H1 (cell line): Measurements from ENCODE around the gene PREX1. TPM values are rescaled to one million over a fixed set of nuclear protein-coding genes. Genes with fewer than 3 reads are reported as not detected.

Experiments used
- CTCF ChIA-PET: fragments of 300-600 bp; sonication (Branson Sonifier 250); formaldehyde crosslinking; loops from one replicate; lab custom pipeline; 2021; ENCODE audit not compliant: partially characterized antibody; lab: Charles Lee
- POLR2A ChIA-PET: fragments of 300-600 bp; sonication (Branson Sonifier 250); formaldehyde crosslinking; loops from one replicate; lab custom pipeline; 2021; ENCODE audit warnings: inconsistent platforms; ENCODE audit not compliant: partially characterized antibody; lab: Charles Lee
- DNase-seq, 2 experiments: peaks; one replicate each; pipeline versions ENCODE4 v3.0.0 to v3.0.0-alpha.2; 2010 to 2022; ENCODE audit warnings: low spot score in 2 of 2, low read depth in 1 of 2, mixed read lengths in 1 of 2
- FAIRE-seq: peaks from 2 replicates; lab custom pipeline; 2011; peaks lifted over from hg19 to GRCh38; lab: Jason Lieb, UNC
- H2AFZ ChIP-seq: 2 replicates; pipeline ENCODE4 v1.8.1; 2012; ENCODE audit warnings: low read length, inconsistent platforms
- H2AK5ac ChIP-seq: 2 replicates; pipeline ENCODE4 v1.6.1; 2013; ENCODE audit warnings: low read depth, low read length
- H2BK120ac ChIP-seq: replicated peaks from 2 replicates; pipeline ENCODE3; 2013; ENCODE audit warnings: low read depth, low read length, inconsistent platforms
- H2BK12ac ChIP-seq: 2 replicates; pipeline ENCODE4 v1.6.1; 2013; ENCODE audit warnings: low read depth, low read length
- H2BK15ac ChIP-seq: 2 replicates; pipeline ENCODE4 v1.6.1; 2013; ENCODE audit warnings: low read length
- H2BK20ac ChIP-seq: 2 replicates; pipeline ENCODE4 v1.6.1; 2013; ENCODE audit warnings: low read length
- H2BK5ac ChIP-seq: 2 replicates; pipeline ENCODE4 v1.6.1; 2013; ENCODE audit warnings: low read depth, low read length
- H3K14ac ChIP-seq: 2 replicates; pipeline ENCODE4 v1.6.1; 2013; ENCODE audit warnings: inconsistent platforms; ENCODE audit not compliant: insufficient read length
- H3K18ac ChIP-seq: 2 replicates; pipeline ENCODE4 v1.6.1; 2013; ENCODE audit warnings: low read length; ENCODE audit errors: extremely low read depth
- H3K23ac ChIP-seq: 2 replicates; pipeline ENCODE4 v1.6.1; 2013; ENCODE audit warnings: inconsistent platforms; ENCODE audit not compliant: insufficient read length
- H3K23me2 ChIP-seq: 2 replicates; pipeline ENCODE4 v1.6.1; 2013; ENCODE audit warnings: low read depth, low read length
- H3K27ac ChIP-seq: 2 replicates; pipeline ENCODE4 v1.6.1; 2011; ENCODE audit warnings: low read depth, low read length, inconsistent platforms
- H3K27me3 ChIP-seq, 4 experiments: replicated peaks in 1 of 4; 1 replicate in 1 of 4; 2 replicates in 3 of 4; pipeline versions ENCODE4 v1.6.1 to v1.8.1; 2011 to 2013; ENCODE audit warnings: low read length in 3 of 4, mild to moderate bottlenecking in 3 of 4, inconsistent platforms in 2 of 4, mixed read lengths in 2 of 4, moderate library complexity in 1 of 4; ENCODE audit not compliant: control insufficient read depth in 3 of 4, insufficient read depth in 3 of 4; ENCODE audit errors: extremely low read depth in 1 of 4
- H3K36me3 ChIP-seq, 4 experiments: 2 replicates each; pipeline versions ENCODE4 v1.6.1 to v1.8.1; 2011 to 2013; ENCODE audit warnings: mild to moderate bottlenecking in 4 of 4, low read length in 3 of 4, moderate library complexity in 2 of 4, control low read depth in 1 of 4, inconsistent platforms in 1 of 4; ENCODE audit not compliant: insufficient read depth in 4 of 4, control insufficient read depth in 2 of 4
- H3K4ac ChIP-seq: replicated peaks from 2 replicates; pipeline ENCODE3; 2013; ENCODE audit warnings: low read length, low read depth, mixed read lengths, inconsistent platforms; ENCODE audit not compliant: insufficient read length
- H3K4me1 ChIP-seq, 4 experiments: replicated peaks in 1 of 4; 1 replicate in 1 of 4; 2 replicates in 3 of 4; pipeline versions ENCODE4 v1.6.1 to v1.8.1; 2011 to 2013; ENCODE audit warnings: low read length in 3 of 4, inconsistent platforms in 2 of 4, mixed read lengths in 1 of 4; ENCODE audit not compliant: insufficient read depth in 4 of 4, control insufficient read depth in 3 of 4
- H3K4me2 ChIP-seq, 2 experiments: 2 replicates each; pipeline versions ENCODE4 v1.6.1 to v1.8.1; 2011 to 2013; ENCODE audit warnings: low read depth in 2 of 2, low read length in 2 of 2, control low read depth in 1 of 2, inconsistent platforms in 1 of 2, mild to moderate bottlenecking in 1 of 2; ENCODE audit not compliant: insufficient read depth in 1 of 2
- H3K4me3 ChIP-seq, 4 experiments: fragments of 200-600, 300-600 bp in 1 of 4; sonication (generic), shearing (Covaris generic), sonication (Bioruptor Twin) in 1 of 4; 2 replicates each; pipeline versions ENCODE4 v1.5.1 to v1.8.1; 2011 to 2016; ENCODE audit warnings: low read length in 4 of 4, low read depth in 3 of 4, control low read depth in 2 of 4, inconsistent platforms in 2 of 4, mild to moderate bottlenecking in 2 of 4, mixed read lengths in 1 of 4, moderate library complexity in 1 of 4; ENCODE audit not compliant: insufficient read depth in 2 of 4; ENCODE audit errors: extremely low read depth in 1 of 4
- H3K56ac ChIP-seq: replicated peaks from 2 replicates; pipeline ENCODE3; 2013; ENCODE audit warnings: low read depth, mild to moderate bottlenecking, mixed read lengths, low read length, inconsistent platforms; ENCODE audit not compliant: insufficient read length
- H3K79me1 ChIP-seq: 2 replicates; pipeline ENCODE4 v1.6.1; 2013; ENCODE audit warnings: low read depth, low read length, control low read depth
- H3K79me2 ChIP-seq, 2 experiments: 2 replicates each; pipeline versions ENCODE4 v1.6.1 to v1.8.1; 2012 to 2013; ENCODE audit warnings: low read length in 2 of 2, mild to moderate bottlenecking in 2 of 2, inconsistent platforms in 1 of 2; ENCODE audit not compliant: insufficient read depth in 2 of 2, control insufficient read depth in 1 of 2
- H3K9ac ChIP-seq, 4 experiments: replicated peaks in 1 of 4; 1 replicate in 1 of 4; 2 replicates in 3 of 4; pipeline versions ENCODE4 v1.6.1 to v1.8.1; 2011 to 2013; ENCODE audit warnings: low read depth in 3 of 4, low read length in 3 of 4, control low read depth in 2 of 4, mild to moderate bottlenecking in 2 of 4, moderate library complexity in 2 of 4, inconsistent platforms in 1 of 4; ENCODE audit errors: extremely low read depth in 1 of 4
- H3K9me3 ChIP-seq, 2 experiments: 2 replicates each; pipeline versions ENCODE4 v1.6.1 to v1.8.1; 2012 to 2013; ENCODE audit warnings: mild to moderate bottlenecking in 2 of 2, moderate library complexity in 2 of 2, control low read depth in 1 of 2, inconsistent platforms in 1 of 2, low read depth in 1 of 2, low read length in 1 of 2, mixed read lengths in 1 of 2; ENCODE audit not compliant: insufficient read depth in 2 of 2
- H4K20me1 ChIP-seq, 2 experiments: replicated peaks in 1 of 2; 2 replicates each; pipeline versions ENCODE3 to v1.8.1; 2011 to 2013; ENCODE audit warnings: inconsistent platforms in 2 of 2, low read length in 2 of 2, mild to moderate bottlenecking in 1 of 2; ENCODE audit not compliant: insufficient read depth in 2 of 2, control insufficient read depth in 1 of 2
- H4K5ac ChIP-seq: 2 replicates; pipeline ENCODE4 v1.6.1; 2013; ENCODE audit warnings: low read length, low read depth, mixed read lengths, inconsistent platforms; ENCODE audit not compliant: insufficient read length
- H4K8ac ChIP-seq: 2 replicates; pipeline ENCODE4 v1.8.0; 2013; ENCODE audit warnings: mild to moderate bottlenecking, moderate library complexity, low read length, inconsistent platforms; ENCODE audit not compliant: insufficient read depth; ENCODE audit errors: extremely low read depth
- H4K91ac ChIP-seq: replicated peaks from 2 replicates; pipeline ENCODE3; 2013; ENCODE audit warnings: low read length, mixed read lengths, inconsistent platforms; ENCODE audit not compliant: insufficient read length
- ATF3 ChIP-seq: IDR thresholded peaks from 2 replicates; pipeline ENCODE4 v1.6.1; 2011; ENCODE audit warnings: low read depth, mild to moderate bottlenecking, low read length; ENCODE audit not compliant: insufficient read depth
- KDM5A ChIP-seq: fragments of 200-600 bp; IDR thresholded peaks from 2 replicates; pipeline ENCODE4 v1.7.1; 2012; ENCODE audit warnings: mild to moderate bottlenecking, low read length, inconsistent platforms, mixed read lengths
- MAX ChIP-seq: IDR thresholded peaks from 2 replicates; pipeline ENCODE4 v1.6.1; 2012; ENCODE audit warnings: inconsistent platforms
- NANOG ChIP-seq: IDR thresholded peaks from 2 replicates; pipeline ENCODE4 v1.6.1; 2011; ENCODE audit warnings: low read length, low read depth, mild to moderate bottlenecking, inconsistent platforms; ENCODE audit not compliant: insufficient read depth, poor library complexity, severe bottlenecking
- RXRA ChIP-seq: IDR thresholded peaks from 2 replicates; pipeline ENCODE4 v1.6.1; 2011; ENCODE audit warnings: low read depth, mild to moderate bottlenecking, low read length, moderate library complexity; ENCODE audit not compliant: insufficient read depth
- SP1 ChIP-seq: IDR thresholded peaks from 2 replicates; pipeline ENCODE4 v1.6.1; 2011; ENCODE audit warnings: low read depth, low read length
- SUZ12 ChIP-seq: fragments of 200-600 bp; sonication (generic); IDR thresholded peaks from 2 replicates; pipeline ENCODE4 v1.6.1; 2012; ENCODE audit warnings: mild to moderate bottlenecking, inconsistent platforms, low read length, moderate library complexity, mixed read lengths
- USF2 ChIP-seq: IDR thresholded peaks from 2 replicates; pipeline ENCODE4 v1.6.1; 2011; ENCODE audit warnings: low read length, improper control_type of control experiment
- YY1 ChIP-seq: IDR thresholded peaks from 2 replicates; pipeline ENCODE4 v1.6.1; 2011; ENCODE audit warnings: low read depth, mild to moderate bottlenecking, low read length
- WGBS, 2 experiments: shearing (Covaris generic) in 1 of 2; methylation state at CpG; one replicate each; pipeline versions ENCODE4 v1.1.6 to v1.1.7; 2013 to 2015; ENCODE audit warnings: low lambda C conversion rate in 2 of 2, mixed read lengths in 2 of 2, inconsistent platforms in 1 of 2, low coverage in 1 of 2, missing lambda C conversion rate in 1 of 2; ENCODE audit not compliant: insufficient replicate concordance in 2 of 2, insufficient coverage in 1 of 2, insufficient read length in 1 of 2; ENCODE audit errors: extremely low coverage in 1 of 2, missing lambda C conversion rate in 1 of 2; 5-methylcytosine and 5-hydroxymethylcytosine counted together
- polyA plus RNA-seq, 7 experiments: library from polyadenylated mRNA; depleted of rRNA in 3 of 7; stranded (reverse) in 5 of 7; unstranded in 2 of 7; fragments of >200 nt in 5 of 7; fragments of 200-250 nt in 2 of 7; gene quantifications; 1 replicate in 5 of 7; 2 replicates in 1 of 7; 4 replicates in 1 of 7; pipeline versions ENCODE4 v1.2.1 to v1.2.3, GENCODE V29; 2011 to 2013; ENCODE audit warnings: missing spikeins in 2 of 7, mixed read lengths in 2 of 7
- total RNA-seq: library from RNA; stranded (reverse); fragmentation: NEBNext Ultra II Directional; extraction: Animal tissue kit (Norgen Biotek cat#: 25700); gene quantifications from 2 replicates; pipeline ENCODE4 v1.2.1, GENCODE V29; 2021

The PREX1 gene
- total and polyA plus RNA-seq, 2 of the 8 experiments (the other 6 are each of a cell fraction or from before 2014, with no cell fraction given), result 10.7 to 12.8 TPM

- H3K23ac ChIP-seq, result no peak overlapping the region
- H3K14ac ChIP-seq, result no peak overlapping the region
- POLR2A ChIA-PET, result interaction anchor here (1.7 kb wide), 1 partner anchor 10 kb away, joined by 4 read pairs; no protein-coding TSS in a partner anchor
- no peak overlapping the region for H2BK120ac ChIP-seq
- H3K23me2 ChIP-seq, result peaks cover 2% of the 10 kb centered on the region; the same call in 1 of the 2 replicates
- H2AK5ac ChIP-seq, result no peak overlapping the region
- no peak overlapping the region for H2BK20ac ChIP-seq
- no peak overlapping the region for H2BK12ac ChIP-seq
- H3K27ac ChIP-seq, result no peak overlapping the region
- no peaks in the 10 kb centered on the region; the same call in 1 of the 2 replicates for H3K79me1 ChIP-seq
- H3K9ac ChIP-seq, result no peak overlapping the region; a peak in 1 of 7 replicates
- FAIRE-seq (no peak), DNase-seq (no peak)
- H2BK5ac ChIP-seq, result no peak overlapping the region
- H3K18ac ChIP-seq, result no peak overlapping the region
- no peak overlapping the region for H3K4me3 ChIP-seq
- H3K79me2 ChIP-seq, result no peaks in the 10 kb centered on the region
- no peaks in the 10 kb centered on the region; a peak in 1 of 7 replicates for H3K27me3 ChIP-seq
- no peaks in the 10 kb centered on the region for H4K20me1 ChIP-seq
- H4K5ac ChIP-seq, result no peak overlapping the region
- no peak overlapping the region for H3K4ac ChIP-seq
- H3K56ac ChIP-seq, result no peak overlapping the region
- no peaks in the 10 kb centered on the region for H3K9me3 ChIP-seq
- CTCF ChIA-PET, result interaction anchor here (1.0 to 2.7 kb wide), 5 partner anchors 9 to 68 kb away, joined by 3 to 11 read pairs (median 4); no protein-coding TSS in a partner anchor
- H3K36me3 ChIP-seq, result no peaks in the 10 kb centered on the region; a peak in 2 of 8 replicates
- TF ChIP-seq SUZ12 (no peak), RXRA (no peak), KDM5A (no peak), SP1 (peak; percentile 71), ATF3 (peak; percentile 69; the same call in 1 of the 2 replicates), YY1 (no peak), USF2 (peak; percentile 78), MAX (peak; percentile 36; the same call in 1 of the 2 replicates), NANOG (no peak)
- H3K4me2 ChIP-seq, result no peak overlapping the region
- H4K91ac ChIP-seq, result no peak overlapping the region
- WGBS, 2 experiments, result 89% methylated on average over 3 of the region's 3 CpGs; no CpG with 5 or more reads in 1 of the 2 experiments
- H4K8ac ChIP-seq, result no peak overlapping the region
- H2AFZ ChIP-seq, result no peak overlapping the region
- H2BK15ac ChIP-seq, result no peak overlapping the region
- peaks cover 3 to 9% (median 5%) of the 10 kb centered on the region in 4 experiments; a peak in 5 of 7 replicates for H3K4me1 ChIP-seq
These were observed 102.2 kb downstream of the PREX1 start for GRCh38 chr20:48725555-48725991.
